DOHH2 (cell line): ENCODE results near the gene RIPOR3.
"Not testable (repeated sequence)": the region's sequence is repeated elsewhere in the genome, so short reads cannot be mapped to it uniquely, and the experiment has no call there.

Experiments
- H3F3A ChIP-seq: fragments of 200-600 bp; sonication (generic), shearing (Covaris generic); 2 replicates; pipeline ENCODE4 v1.6.0; 2016; ENCODE audit warnings: antibody characterized with exemption, mild to moderate bottlenecking; ENCODE audit not compliant: control insufficient read depth, insufficient read depth
- H3K27ac ChIP-seq: fragments of 200-600 bp; sonication (generic); 2 replicates; pipeline ENCODE4 v1.5.1; 2014; ENCODE audit warnings: low read depth, mild to moderate bottlenecking, low read length, moderate library complexity
- H3K27me3 ChIP-seq: fragments of 200-600 bp; sonication (generic); 2 replicates; pipeline ENCODE4 v1.6.1; 2014; ENCODE audit warnings: mild to moderate bottlenecking, low read length, mixed read lengths; ENCODE audit not compliant: control insufficient read depth
- H3K36me3 ChIP-seq: fragments of 200-600 bp; sonication (generic); 2 replicates; pipeline ENCODE4 v1.6.1; 2014; ENCODE audit warnings: mild to moderate bottlenecking, low read length, moderate library complexity, mixed read lengths; ENCODE audit not compliant: control insufficient read depth
- H3K4me1 ChIP-seq: fragments of 200-600 bp; sonication (generic); 2 replicates; pipeline ENCODE4 v1.6.1; 2014; ENCODE audit warnings: mild to moderate bottlenecking, low read length, mixed read lengths; ENCODE audit not compliant: control insufficient read depth
- H3K4me2 ChIP-seq: fragments of 200-600 bp; sonication (generic); 2 replicates; pipeline ENCODE4 v1.6.0; 2014; ENCODE audit warnings: mild to moderate bottlenecking, low read length, moderate library complexity
- H3K4me3 ChIP-seq: fragments of 200-600 bp; sonication (generic); 2 replicates; pipeline ENCODE4 v1.5.1; 2014; ENCODE audit warnings: mild to moderate bottlenecking, low read length, mixed read lengths
- H3K79me2 ChIP-seq: fragments of 200-600 bp; sonication (generic); 2 replicates; pipeline ENCODE4 v1.6.1; 2014; ENCODE audit warnings: mild to moderate bottlenecking, low read length, mixed read lengths; ENCODE audit not compliant: control insufficient read depth
- H3K9me2 ChIP-seq: fragments of 200-600 bp; sonication (generic); replicated peaks from 2 replicates; pipeline ENCODE4 v1.6.1; 2014; ENCODE audit warnings: mild to moderate bottlenecking, low read length, mixed read lengths; ENCODE audit not compliant: control insufficient read depth
- H3K9me3 ChIP-seq: fragments of 200-600 bp; sonication (generic); 2 replicates; pipeline ENCODE4 v1.6.1; 2014; ENCODE audit warnings: antibody characterized with exemption, low read length, mixed read lengths; ENCODE audit not compliant: control insufficient read depth, insufficient read depth
- H4K20me1 ChIP-seq: fragments of 200-600 bp; sonication (generic); 2 replicates; pipeline ENCODE4 v1.6.0; 2014; ENCODE audit warnings: low read depth, mild to moderate bottlenecking, antibody characterized with exemption, low read length, moderate library complexity; ENCODE audit not compliant: control insufficient read depth, insufficient read depth
- EZH2phosphoT487 ChIP-seq: fragments of 200-600 bp; sonication (generic); IDR thresholded peaks from 2 replicates; pipeline ENCODE4 v1.6.1; 2017; ENCODE audit warnings: borderline replicate concordance, mild to moderate bottlenecking, antibody characterized with exemption, low read length, moderate library complexity, mixed read lengths
- TF ChIP-seq, protein P1 (sequence below): fragments of 200-600 bp; sonication (generic); IDR thresholded peaks from one replicate; pipeline ENCODE4 v1.5.1; 2014; ENCODE audit warnings: antibody characterized with exemption, mild to moderate bottlenecking, low read depth, low read length; ENCODE audit not compliant: poor library complexity, severe bottlenecking

Gene RIPOR3

DNA sequence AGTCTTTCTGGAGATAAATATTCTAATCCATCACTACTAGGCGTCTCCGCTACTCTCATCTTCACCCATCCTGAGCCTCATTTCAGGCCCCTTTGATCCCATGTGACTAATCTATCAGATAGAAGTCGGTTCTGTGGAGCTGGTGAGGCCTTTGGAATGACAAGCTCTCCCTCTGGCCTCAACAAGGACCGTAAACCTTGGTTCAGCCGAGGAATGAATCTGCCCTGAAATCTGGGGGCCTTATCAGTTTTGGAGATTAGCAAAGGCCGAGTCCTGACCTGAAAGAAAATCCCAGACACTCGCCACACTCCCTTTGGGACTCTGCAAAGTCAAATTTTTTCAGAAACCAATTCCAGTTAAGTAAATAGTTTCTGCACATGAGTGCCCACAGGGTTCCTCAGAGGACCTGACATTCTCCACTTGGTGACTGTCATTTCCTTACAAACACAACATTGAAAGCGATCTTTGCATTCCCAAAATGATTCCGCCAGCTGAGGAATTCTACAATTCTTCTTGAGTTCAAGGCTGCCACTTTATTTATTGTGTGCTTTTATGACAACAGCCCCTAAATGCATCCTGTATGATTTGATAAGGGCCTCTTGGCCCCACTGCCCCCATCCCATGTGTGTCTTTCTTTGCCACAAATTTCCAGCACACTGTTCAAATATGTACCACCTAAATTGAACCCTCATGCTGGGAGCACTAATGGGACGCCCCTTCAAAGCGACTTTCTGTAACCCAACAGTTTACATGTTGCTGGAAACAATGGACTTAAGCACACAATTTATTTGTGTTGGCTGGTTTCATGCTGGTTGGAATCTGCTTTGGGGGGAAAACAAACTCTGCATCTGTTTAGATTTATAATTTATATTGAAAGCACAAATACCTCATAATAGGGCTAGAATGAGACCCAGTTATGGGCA lies 10.0 kb upstream of the RIPOR3 start:
- Histone ChIP-seq H3K4me2 (no peak overlapping the region), H3K4me1 (no peaks in the 10 kb centered on the region), H3K27me3 (peaks cover 2% of the 10 kb centered on the region; the same call in 1 of the 2 replicates), H3K9me3 (no peaks in the 10 kb centered on the region), H4K20me1 (no peaks in the 10 kb centered on the region), H3K4me3 (no peak overlapping the region), H3K79me2 (no peaks in the 10 kb centered on the region), H3F3A (no peaks in the 10 kb centered on the region), H3K27ac (no peak overlapping the region), H3K9me2 (no peaks in the 10 kb centered on the region), H3K36me3 (no peaks in the 10 kb centered on the region)
- TF ChIP-seq, protein P1, sequence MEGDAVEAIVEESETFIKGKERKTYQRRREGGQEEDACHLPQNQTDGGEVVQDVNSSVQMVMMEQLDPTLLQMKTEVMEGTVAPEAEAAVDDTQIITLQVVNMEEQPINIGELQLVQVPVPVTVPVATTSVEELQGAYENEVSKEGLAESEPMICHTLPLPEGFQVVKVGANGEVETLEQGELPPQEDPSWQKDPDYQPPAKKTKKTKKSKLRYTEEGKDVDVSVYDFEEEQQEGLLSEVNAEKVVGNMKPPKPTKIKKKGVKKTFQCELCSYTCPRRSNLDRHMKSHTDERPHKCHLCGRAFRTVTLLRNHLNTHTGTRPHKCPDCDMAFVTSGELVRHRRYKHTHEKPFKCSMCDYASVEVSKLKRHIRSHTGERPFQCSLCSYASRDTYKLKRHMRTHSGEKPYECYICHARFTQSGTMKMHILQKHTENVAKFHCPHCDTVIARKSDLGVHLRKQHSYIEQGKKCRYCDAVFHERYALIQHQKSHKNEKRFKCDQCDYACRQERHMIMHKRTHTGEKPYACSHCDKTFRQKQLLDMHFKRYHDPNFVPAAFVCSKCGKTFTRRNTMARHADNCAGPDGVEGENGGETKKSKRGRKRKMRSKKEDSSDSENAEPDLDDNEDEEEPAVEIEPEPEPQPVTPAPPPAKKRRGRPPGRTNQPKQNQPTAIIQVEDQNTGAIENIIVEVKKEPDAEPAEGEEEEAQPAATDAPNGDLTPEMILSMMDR = no peak
- no peak for TF ChIP-seq EZH2phosphoT487

DNA sequence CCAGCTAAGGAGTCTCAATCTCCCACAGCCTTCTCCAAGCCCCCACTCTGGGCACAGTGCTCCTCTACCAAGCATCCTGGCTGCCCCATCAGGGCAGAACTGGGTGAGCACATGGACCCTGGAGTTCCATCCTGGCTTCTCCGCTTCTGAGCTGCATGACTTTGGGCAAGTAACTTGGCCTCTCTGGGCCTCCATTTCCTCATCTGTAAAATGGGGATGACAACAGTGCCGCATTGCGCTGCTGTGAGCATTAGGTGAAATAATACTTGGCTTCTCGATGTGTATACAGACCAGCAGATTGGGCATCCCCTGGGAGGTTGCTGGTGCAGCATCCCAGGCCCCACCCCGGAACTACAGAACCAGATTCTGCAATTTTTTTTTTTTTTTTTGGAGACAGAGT lies 8.3 kb upstream of the RIPOR3 start:
- H3K4me1 ChIP-seq = no peaks in the 10 kb centered on the region
- peaks cover 2% of the 10 kb centered on the region for H3K27me3 ChIP-seq
- H3F3A ChIP-seq = no peaks in the 10 kb centered on the region
- H4K20me1 ChIP-seq = no peaks in the 10 kb centered on the region
- no peaks in the 10 kb centered on the region for H3K79me2 ChIP-seq
- H3K4me3 ChIP-seq = no peak overlapping the region
- no peak overlapping the region for H3K4me2 ChIP-seq
- H3K9me3 ChIP-seq = no peaks in the 10 kb centered on the region
- no peaks in the 10 kb centered on the region for H3K9me2 ChIP-seq
- H3K27ac ChIP-seq = no peak overlapping the region
- TF ChIP-seq, protein P1 = no peak
- no peak for TF ChIP-seq EZH2phosphoT487
- H3K36me3 ChIP-seq = no peaks in the 10 kb centered on the region

GRCh38 chr20:50698255-50698654 lies 6.9 kb upstream of the RIPOR3 start:
- H3K4me1 ChIP-seq = not testable (repeated sequence)

GRCh38 chr20:50695135-50695872 lies 4.0 kb upstream of the RIPOR3 start:
- Histone ChIP-seq H3K9me3 (no peaks in the 10 kb centered on the region), H3F3A (no peaks in the 10 kb centered on the region), H4K20me1 (no peaks in the 10 kb centered on the region), H3K4me2 (no peak overlapping the region), H3K27me3 (peaks cover 22% of the 10 kb centered on the region), H3K4me3 (no peak overlapping the region), H3K79me2 (no peaks in the 10 kb centered on the region), H3K9me2 (no peaks in the 10 kb centered on the region), H3K4me1 (no peaks in the 10 kb centered on the region), H3K27ac (no peak overlapping the region), H3K36me3 (no peaks in the 10 kb centered on the region)
- TF ChIP-seq, protein P1 = no peak
- no peak for TF ChIP-seq EZH2phosphoT487

More at GRCh38 chr20:50698255-50698654, 6.9 kb upstream of the RIPOR3 start:
- not testable (repeated sequence) for H3K36me3 ChIP-seq, H3K79me2 ChIP-seq, H3K27ac ChIP-seq, H3K4me3 ChIP-seq, H4K20me1 ChIP-seq, H3K9me2 ChIP-seq, H3K9me3 ChIP-seq, H3F3A ChIP-seq, H3K4me2 ChIP-seq, H3K27me3 ChIP-seq
